Activated CD8-positive, alpha-beta T cell treated with anti-CD3 and anti-CD28 coated beads for 36 hours (primary cell): ENCODE data around the gene KLK10. TPM values are rescaled to one million over a fixed set of nuclear protein-coding genes. Genes with fewer than 3 reads are reported as not detected.
A peak's percentile ranks its signal among the peaks of the same experiment; 100 is the strongest.

Experiments
- ATAC-seq: fragments of 200-7000 bp; cut with Tn5 transposase; one replicate; pipeline ENCODE4 v1.10.0; 2021; ENCODE audit warnings: mild to moderate bottlenecking, moderate library complexity
- CTCF ChIA-PET: fragments of 350-600 bp; sonication (Branson Sonifier 250); formaldehyde crosslinking; loops from one replicate; lab custom pipeline; 2021; ENCODE audit warnings: antibody characterized with exemption; lab: Charles Lee
- POLR2A ChIA-PET: fragments of 350-600 bp; sonication (Branson Sonifier 250); formaldehyde crosslinking; loops from one replicate; lab custom pipeline; 2021; ENCODE audit warnings: antibody characterized with exemption; lab: Charles Lee
- DNase-seq: peaks from one replicate; pipeline ENCODE4 v3.0.0-alpha.2; 2020
- H3K27ac Mint-ChIP-seq: one replicate; pipeline ENCODE4 v1.8.0; 2021; ENCODE audit warnings: mild to moderate bottlenecking, mixed read lengths
- H3K27me3 Mint-ChIP-seq: one replicate; pipeline ENCODE4 v1.8.0; 2021; ENCODE audit warnings: mixed read lengths
- H3K36me3 Mint-ChIP-seq: one replicate; pipeline ENCODE4 v1.8.0; 2021; ENCODE audit warnings: low read depth, mixed read lengths
- H3K4me1 Mint-ChIP-seq: one replicate; pipeline ENCODE4 v1.8.0; 2021; ENCODE audit warnings: low read depth, mixed read lengths
- H3K4me3 Mint-ChIP-seq: one replicate; pipeline ENCODE4 v1.8.0; 2021; ENCODE audit warnings: mild to moderate bottlenecking, moderate library complexity, mixed read lengths
- H3K9me3 Mint-ChIP-seq: one replicate; pipeline ENCODE4 v1.8.0; 2021; ENCODE audit warnings: mixed read lengths
- CTCF ChIP-seq: fragments of 200-600 bp; IDR thresholded peaks from one replicate; pipeline ENCODE4 v1.8.0; 2022; ENCODE audit warnings: antibody characterized with exemption, mild to moderate bottlenecking
- intact Hi-C: fragments of 100-400 bp; cut with micrococcal nuclease; formaldehyde crosslinking; loops from one replicate; pipeline ENCODE4 v1.10.0; 2022
- total RNA-seq, 2 experiments: library from RNA; stranded (reverse); gene quantifications; one replicate each; pipeline ENCODE4 v1.2.3, GENCODE V29; 2021

The KLK10 gene
- total RNA-seq, 2 experiments from 2014 or later, result not detected

DNA sequence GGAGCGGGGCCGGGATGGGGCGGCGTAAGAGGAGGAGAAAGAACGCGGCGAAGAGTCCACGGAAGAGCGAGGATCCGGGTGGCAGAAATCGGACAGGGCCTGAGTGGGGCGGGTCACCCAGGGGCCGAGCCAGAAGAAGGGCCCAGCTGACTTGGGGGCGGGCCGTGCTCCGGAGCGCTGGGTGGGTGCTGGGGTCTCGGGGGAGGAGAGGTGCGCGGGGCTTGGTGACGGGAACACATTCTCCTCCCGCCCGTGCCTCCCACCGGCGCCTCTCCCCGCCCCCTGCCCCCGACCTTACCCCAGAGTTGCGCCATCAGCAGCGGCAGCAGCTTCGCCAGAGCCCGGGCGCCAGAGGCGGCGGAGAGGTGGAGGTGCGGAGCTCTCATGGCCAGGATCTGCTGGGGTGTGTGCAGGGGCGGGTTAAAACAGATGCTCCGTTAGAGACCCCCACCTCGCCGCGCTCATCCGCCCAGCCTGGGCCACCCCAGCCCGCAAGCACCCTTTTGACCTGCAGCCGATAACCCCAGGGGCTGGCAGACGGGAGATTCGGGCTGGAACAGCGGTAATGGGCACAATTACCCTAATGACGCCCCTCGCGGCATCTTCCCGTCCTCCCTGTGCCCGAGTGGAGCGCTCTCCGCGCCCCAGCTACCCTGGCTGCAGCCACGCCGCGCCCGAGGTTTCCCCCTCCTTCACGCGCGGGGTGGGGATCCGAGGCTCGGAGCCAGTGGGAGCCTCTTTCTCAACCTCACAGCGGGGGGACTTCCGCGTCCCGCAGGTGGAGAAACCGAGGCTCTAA lies 565 bp downstream of the KLK10 start:
- Mint-ChIP-seq H3K27ac (no peak overlapping the region), H3K27me3 (peaks cover 62% of the 10 kb centered on the region), H3K9me3 (no peaks in the 10 kb centered on the region), H3K36me3 (no peaks in the 10 kb centered on the region), H3K4me1 (peaks cover 14% of the 10 kb centered on the region), H3K4me3 (peak overlapping the region; percentile 34)
- no peak for DNase-seq
- ChIA-PET POLR2A (no interaction called here), CTCF (interaction anchor here (1.1 kb wide), 1 partner anchor 139 kb away, joined by 3 read pairs; no protein-coding TSS in a partner anchor)
- ATAC-seq, result no peak
- intact Hi-C loops, result no loop called here
- TF ChIP-seq CTCF, result no peak

GRCh38 chr19:51016798-51017683 lies 2.5 kb downstream of the KLK10 start:
- intact Hi-C loops, result no loop called here
- Mint-ChIP-seq H3K27me3 (peaks cover 52% of the 10 kb centered on the region), H3K4me3 (no peak overlapping the region), H3K4me1 (peaks cover 14% of the 10 kb centered on the region), H3K36me3 (no peaks in the 10 kb centered on the region), H3K9me3 (no peaks in the 10 kb centered on the region), H3K27ac (no peak overlapping the region)
- POLR2A ChIA-PET, result interaction anchor here (0.6 to 0.8 kb wide), 3 partner anchors 84 to 182 kb away, joined by 3 read pairs; no protein-coding TSS in a partner anchor
- peak; percentile 49 for TF ChIP-seq CTCF
- ATAC-seq, result no peak
- peak; percentile 31 for DNase-seq
- CTCF ChIA-PET, result interaction anchor here (1.0 to 1.6 kb wide), 4 partner anchors 10 to 87 kb away, joined by 3 to 5 read pairs (median 4); no protein-coding TSS in a partner anchor

DNA sequence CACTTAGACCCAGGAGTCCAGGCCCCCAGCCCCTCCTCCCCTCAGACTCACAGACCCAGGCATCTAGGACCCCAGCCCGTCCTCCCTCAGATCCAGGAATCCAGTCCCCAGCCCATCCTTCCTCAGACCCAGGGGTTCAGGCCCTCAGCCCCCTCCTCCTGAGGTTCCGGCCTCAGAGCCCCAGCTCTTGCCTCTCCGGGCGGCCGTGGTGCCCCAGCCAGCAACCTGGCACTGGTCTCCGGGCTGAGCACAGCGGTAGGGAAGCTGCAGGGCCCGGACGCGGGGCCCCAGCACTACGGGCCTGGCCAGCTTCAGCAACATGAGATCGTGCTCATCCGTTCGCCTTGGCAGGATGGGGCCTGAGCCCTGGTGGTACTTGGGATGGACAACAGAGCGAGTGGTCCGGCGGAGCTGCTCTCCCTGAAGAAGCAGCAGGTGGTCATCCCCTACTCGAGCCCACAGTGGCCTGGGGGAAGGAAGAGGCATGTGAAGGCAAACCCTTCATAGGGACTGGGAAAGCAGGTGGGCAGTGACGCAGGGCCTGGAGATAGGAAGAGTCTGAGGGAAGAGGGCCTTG lies 3.7 kb downstream of the KLK10 start:
- TF ChIP-seq CTCF, result no peak
- no peak overlapping the region for H3K4me3 Mint-ChIP-seq
- peaks cover 14% of the 10 kb centered on the region for H3K4me1 Mint-ChIP-seq
- no peak for ATAC-seq
- ChIA-PET CTCF (interaction anchor here (1.0 kb wide), 1 partner anchor 12 kb away, joined by 3 read pairs; no protein-coding TSS in a partner anchor), POLR2A (no interaction called here)
- DNase-seq, result no peak
- intact Hi-C loops, result no loop called here
- H3K27ac Mint-ChIP-seq, result no peak overlapping the region
- no peaks in the 10 kb centered on the region for H3K9me3 Mint-ChIP-seq
- H3K36me3 Mint-ChIP-seq, result no peaks in the 10 kb centered on the region
- peaks cover 55% of the 10 kb centered on the region for H3K27me3 Mint-ChIP-seq

DNA sequence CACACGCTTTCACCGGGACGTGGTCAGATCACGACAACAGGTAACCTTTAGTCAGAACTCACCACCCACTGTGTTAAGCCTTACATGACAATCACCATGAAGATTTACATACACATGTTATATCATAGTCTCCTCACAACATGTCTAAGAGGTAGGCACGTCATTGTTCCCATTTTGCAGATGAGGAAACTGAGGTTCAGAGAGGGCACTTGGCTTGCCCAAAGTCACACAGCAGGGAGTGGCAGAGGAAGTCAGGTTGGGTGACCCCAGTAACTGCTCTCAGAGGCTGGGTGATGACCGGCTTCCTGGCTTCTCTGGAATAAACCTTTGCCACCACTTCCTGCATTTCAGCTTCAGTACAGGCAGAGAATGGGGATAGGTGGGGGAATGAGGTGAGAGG lies 5.3 kb downstream of the KLK10 start:
- intact Hi-C loops, result no loop called here
- no peak overlapping the region for H3K4me3 Mint-ChIP-seq
- peaks cover 10% of the 10 kb centered on the region for H3K4me1 Mint-ChIP-seq
- ATAC-seq (no peak), DNase-seq (no peak)
- CTCF ChIA-PET, result no interaction called here
- POLR2A ChIA-PET, result no interaction called here
- no peak for TF ChIP-seq CTCF
- H3K27ac Mint-ChIP-seq, result no peak overlapping the region
- no peaks in the 10 kb centered on the region for H3K36me3 Mint-ChIP-seq
- peaks cover 51% of the 10 kb centered on the region for H3K27me3 Mint-ChIP-seq
- no peaks in the 10 kb centered on the region for H3K9me3 Mint-ChIP-seq
